ENCODE results near the gene PITPNB. TPM values are rescaled to one million over a fixed set of nuclear protein-coding genes. Genes with fewer than 3 reads are reported as not detected.

The PITPNB gene
- total RNA-seq, 1 experiment from 2014 or later: 16.2 TPM

DNA sequence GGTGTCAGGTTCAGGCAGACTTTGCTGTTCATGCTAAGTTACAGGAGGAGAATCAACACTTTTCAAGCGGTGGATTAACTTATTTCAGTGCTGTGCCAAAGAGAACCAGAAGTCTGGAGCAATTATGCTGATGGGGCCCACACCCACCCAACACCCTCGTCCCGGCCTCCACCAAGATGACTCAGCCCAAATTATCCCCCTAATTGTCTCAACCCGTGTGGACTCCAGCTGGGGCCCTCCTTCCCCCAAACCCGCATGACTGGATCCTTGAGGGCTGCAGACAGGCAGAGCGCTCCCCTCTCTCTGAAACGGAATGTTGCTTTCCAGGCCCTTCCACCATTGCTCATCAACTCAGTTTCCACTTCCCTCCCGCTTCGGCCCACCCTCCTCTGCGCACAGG lies 82.9 kb downstream of the PITPNB start:
- DNase-seq (ENCODE audit: extremely low read depth, low read depth): no peak

- no peak for DNase-seq (ENCODE audit: extremely low read depth, low read depth)
These were observed 83.6 kb downstream of the PITPNB start for GRCh38 chr22:27835446-27835845.

DNA sequence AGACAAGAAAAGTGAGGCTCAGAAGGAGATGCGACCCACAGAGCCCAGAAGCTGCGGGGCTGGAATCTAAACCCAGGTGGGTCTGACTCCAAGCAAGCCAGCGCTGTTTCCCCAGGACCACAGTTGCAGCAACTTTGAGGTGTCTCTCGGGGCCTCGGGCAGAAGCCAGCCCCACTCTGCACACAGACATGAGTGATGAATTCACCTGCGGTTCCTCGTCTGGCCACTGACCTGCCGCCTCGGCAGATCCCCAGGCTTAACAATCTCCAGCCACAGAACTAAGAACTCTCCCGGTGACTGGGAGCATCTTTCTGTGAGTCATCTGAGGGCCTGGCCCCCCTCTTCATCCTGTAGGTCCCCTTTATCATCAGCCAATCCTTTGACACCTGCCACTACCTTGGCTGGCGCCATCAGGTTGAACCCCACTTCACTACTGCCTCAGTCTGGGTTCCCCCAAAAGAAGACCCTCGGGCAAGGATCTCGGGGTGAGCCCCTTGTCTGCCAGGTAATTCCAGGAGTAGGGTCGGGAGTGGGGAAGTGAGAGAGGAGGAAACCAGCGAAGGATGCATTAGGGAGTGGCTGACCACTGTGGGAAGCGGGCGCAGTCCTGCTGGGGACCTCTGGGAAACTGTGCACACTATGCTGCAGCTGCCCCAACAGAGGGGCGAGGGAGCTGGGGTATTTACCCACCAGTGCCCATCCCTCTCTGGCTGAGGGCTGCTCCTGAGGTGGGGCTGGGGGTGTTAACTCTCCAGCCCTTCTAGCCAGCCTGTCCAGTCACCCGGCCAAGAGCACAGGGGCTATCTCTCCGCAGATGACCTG lies 84.5 kb downstream of the PITPNB start:
- DNase-seq (ENCODE audit: extremely low read depth, low read depth): no peak

- DNase-seq (ENCODE audit: extremely low read depth, low read depth): no peak
These were observed 85.3 kb downstream of the PITPNB start for GRCh38 chr22:27833803-27834202.

DNA sequence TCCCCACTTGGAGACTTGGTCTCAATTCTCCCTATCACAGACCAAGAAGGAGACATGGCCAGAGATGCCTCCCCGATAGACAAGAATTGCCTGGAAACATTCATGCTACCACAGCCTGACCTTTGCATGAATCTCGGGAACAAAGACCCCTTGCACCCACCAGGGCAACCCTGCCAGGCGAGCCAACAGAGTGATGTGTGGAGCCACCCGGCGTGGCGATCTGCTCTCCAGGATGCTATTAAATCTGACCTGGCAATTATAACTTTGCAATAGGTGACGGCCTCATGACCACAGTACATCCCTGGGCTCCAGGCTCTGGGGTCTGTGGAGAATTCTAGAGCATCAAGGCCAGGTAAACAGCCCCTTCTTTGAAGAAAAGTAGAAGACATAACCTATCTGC lies 86.5 kb downstream of the PITPNB start:
- DNase-seq (ENCODE audit: extremely low read depth, low read depth): no peak

- no peak for DNase-seq (ENCODE audit: extremely low read depth, low read depth)
These were observed 89.4 kb downstream of the PITPNB start for GRCh38 chr22:27829620-27830019.

DNA sequence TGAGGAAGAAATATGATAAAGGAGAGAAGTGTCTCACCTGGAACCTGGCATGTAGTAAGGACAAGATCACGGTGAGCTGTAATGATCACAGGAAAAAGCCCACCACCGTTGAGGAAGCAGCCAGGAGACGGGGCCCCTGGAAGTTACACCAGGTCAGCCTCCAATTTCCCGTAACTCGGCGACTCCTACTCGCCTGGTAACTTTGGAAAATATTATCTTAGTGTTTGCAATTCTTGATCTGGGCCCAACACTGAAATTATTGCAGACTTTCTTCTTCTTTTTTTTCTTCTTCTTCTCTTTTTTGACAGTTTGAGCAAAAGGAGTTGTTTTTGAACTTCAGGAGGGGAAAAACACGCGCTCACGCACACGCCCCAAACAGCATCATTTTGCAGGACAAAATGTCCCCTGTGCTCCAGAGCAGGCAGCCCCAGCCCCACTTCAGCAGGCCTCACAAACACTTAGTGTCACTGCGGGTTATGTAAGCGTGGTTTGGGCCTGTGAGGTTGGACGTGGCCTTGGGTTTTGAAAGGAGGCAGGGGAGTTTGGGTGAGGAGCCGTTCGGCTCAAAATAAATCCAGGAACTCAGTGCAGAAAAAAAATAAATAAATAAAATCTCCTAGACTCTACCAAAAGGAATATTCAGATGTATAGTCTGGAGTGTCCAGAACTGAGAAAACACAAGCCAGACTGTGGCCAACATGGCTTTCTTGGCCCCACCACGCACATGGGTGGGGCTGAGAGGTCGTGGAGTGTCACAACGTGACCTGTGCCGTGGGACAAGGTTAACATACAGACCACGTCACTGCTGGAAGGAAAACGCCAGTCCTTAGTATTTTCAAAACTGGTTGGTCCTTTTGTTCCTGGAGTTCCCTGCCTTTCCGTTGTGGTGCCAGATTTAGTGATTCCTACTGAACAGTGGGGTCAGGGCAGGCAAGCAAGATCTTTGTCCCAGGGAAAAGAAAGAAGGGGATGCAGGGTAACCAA lies 91.2 kb downstream of the PITPNB start:
- DNase-seq (ENCODE audit: extremely low read depth, low read depth): no peak

- DNase-seq (ENCODE audit: extremely low read depth, low read depth): no peak
These were observed 93.9 kb downstream of the PITPNB start for GRCh38 chr22:27825174-27825573.

DNA sequence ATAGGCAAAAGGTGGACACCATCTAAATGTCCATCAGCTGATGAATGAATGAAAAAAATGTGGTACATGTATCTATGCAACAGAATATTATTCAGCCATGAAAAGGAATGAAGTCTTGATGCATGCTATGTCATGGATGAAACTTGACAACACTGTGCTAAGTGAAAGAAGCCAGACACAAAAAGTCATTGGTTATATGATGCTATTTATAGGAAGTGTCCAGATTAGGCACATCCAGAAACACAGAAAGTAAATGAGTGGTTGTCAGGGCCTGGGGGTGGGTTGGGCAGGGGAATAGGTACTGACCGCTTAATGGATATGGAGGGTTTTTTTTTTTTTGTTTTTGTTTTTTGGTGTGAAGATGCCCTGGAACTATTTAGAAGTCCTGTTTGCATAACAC lies 95.8 kb downstream of the PITPNB start:
- DNase-seq (ENCODE audit: extremely low read depth, low read depth): no peak

GRCh38 chr22:27820896-27821866 lies 97.9 kb downstream of the PITPNB start:
- no peak for DNase-seq (ENCODE audit: extremely low read depth, low read depth)

DNA sequence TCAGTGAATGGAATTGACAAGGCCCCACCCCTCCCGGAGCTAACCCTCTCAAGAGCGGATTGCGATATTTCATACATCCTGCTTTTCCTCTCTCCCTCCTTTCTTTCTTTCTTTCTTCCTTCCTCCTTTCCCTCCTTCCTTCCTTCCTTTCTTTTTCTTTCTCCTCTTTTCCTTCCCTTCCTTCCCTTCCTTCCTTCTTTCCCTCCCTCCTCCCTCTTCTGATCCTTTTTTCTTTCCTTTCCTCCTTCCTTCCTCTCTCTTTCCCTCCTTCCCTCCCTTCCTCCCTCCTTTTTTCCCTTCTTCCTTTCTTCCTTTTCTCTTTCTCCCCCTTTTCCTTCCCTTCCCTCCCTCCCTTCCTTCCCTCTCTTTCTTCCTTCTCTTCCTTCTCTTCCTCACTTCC lies 102.5 kb downstream of the PITPNB start:
- DNase-seq (ENCODE audit: extremely low read depth, low read depth): no peak

- no peak for DNase-seq (ENCODE audit: extremely low read depth, low read depth)
These were observed 103.1 kb downstream of the PITPNB start for GRCh38 chr22:27815826-27816530.

DNA sequence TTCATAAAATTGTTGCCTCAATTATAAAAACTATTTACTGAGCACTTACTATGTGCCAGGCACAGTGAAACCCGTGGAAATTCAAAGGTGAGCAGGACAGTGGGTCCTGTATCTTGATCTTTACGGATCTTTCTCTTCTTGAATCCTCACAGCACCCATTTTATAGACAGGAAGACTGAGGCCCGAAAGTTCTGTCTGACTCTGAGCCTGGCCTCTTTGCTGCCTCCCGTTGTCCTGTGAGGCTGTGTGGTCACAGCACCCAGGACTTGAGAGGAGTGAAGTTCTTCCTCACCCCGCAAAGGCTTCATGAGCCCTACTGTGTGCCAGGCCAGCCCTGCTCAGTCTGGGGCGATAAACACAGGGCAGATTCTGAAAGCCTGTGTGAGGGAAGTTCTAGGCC lies 104.1 kb downstream of the PITPNB start:
- DNase-seq (ENCODE audit: extremely low read depth, low read depth): no peak

GRCh38 chr22:27811778-27812177 lies 107.3 kb downstream of the PITPNB start:
- no peak for DNase-seq (ENCODE audit: extremely low read depth, low read depth)

GRCh38 chr22:27810609-27811151 lies 108.4 kb downstream of the PITPNB start:
- no peak for DNase-seq (ENCODE audit: extremely low read depth, low read depth)

DNA sequence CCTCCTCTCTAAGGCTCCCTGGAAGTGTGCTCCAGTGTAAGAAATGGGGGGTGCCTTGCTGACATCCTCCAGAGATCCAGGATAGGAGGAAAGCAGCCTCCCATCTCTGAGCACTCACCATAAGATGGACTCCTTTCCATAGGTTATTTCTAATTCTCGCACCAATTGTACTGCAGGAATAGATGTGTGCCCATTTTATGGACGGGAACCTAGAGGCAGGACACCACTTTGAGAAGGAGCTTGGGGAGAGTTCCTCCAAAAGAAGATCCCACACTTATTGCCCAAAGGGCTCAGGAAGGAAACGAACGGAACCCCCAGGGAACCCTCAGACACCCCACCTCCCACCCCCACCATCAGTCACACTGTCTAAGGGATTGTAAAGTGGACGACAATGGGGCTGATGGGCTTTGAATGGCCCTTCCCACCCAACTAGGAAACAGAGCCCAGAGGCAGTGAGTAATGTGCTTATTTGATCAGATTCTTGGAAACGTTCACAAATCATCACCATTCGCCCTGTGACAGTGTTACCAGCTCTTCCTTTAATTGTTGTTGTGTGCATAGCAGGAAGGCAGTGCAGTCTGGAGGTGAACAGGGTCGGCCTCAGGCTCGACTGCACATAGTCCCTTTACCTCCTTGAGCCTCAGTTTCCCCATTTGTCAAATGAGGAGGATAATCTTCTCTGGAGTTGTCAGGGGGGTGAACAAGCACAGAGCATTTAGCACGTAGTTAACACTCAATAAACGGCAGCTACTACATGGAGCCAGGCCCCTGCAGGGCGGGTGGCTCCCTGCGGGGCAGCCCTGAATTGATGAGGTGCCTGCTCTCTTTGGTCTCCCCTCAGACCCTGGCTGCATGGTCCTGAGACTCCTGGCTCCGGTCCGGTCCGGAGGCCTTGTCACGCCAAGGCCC lies 109.1 kb downstream of the PITPNB start:
- DNase-seq (ENCODE audit: extremely low read depth, low read depth): no peak

- no peak for DNase-seq (ENCODE audit: extremely low read depth, low read depth)
These were observed 109.8 kb downstream of the PITPNB start for GRCh38 chr22:27809226-27809603.

- DNase-seq (ENCODE audit: extremely low read depth, low read depth): no peak
These were observed 110.4 kb downstream of the PITPNB start for GRCh38 chr22:27808451-27809225.

Measured in NCI-H460 (cell line).